ENCODE data around the gene ACOT11.

ACOT11 gene

DNA sequence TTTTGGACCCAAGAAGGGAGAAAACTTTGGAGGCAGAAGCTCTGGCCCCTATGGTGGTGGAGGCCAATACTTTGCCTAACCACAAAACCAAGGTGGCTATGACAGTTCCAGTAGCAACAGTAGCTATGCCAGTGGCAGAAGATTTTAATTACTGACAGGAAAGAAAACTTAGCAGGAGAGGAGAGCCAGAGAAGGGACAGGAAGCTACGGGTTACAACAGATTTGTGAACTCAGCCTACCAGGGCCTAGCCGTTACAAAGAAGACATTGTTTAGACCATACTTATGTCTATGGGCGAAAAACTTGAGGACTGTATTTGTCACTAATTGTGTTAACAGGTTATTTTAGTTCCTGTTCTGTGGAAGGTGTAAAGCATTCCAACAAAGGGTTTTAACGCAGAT lies 10.4 kb upstream of the ACOT11 start:
- no peak for DNase-seq (ENCODE audit: low spot score)

DNA sequence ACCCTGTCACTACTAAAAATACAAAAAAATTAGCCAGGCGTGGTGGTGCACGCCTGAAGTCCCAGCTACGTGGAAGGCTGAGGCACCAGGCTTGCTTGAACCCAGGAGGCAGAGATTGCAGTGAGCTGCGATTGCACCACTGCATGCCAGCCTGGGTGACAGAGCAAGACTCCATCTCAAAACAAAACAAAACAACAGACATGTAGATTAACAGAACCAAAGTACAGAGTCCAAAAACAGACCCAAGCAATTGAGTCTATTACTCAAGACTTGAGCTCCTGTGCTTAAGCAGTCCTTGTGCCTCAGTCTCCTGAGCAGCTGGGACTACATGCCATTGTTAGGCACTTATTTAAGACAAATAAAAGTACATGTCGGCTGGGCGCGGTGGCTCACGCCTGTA lies 9.5 kb upstream of the ACOT11 start:
- DNase-seq (ENCODE audit: low spot score) = no peak

DNA sequence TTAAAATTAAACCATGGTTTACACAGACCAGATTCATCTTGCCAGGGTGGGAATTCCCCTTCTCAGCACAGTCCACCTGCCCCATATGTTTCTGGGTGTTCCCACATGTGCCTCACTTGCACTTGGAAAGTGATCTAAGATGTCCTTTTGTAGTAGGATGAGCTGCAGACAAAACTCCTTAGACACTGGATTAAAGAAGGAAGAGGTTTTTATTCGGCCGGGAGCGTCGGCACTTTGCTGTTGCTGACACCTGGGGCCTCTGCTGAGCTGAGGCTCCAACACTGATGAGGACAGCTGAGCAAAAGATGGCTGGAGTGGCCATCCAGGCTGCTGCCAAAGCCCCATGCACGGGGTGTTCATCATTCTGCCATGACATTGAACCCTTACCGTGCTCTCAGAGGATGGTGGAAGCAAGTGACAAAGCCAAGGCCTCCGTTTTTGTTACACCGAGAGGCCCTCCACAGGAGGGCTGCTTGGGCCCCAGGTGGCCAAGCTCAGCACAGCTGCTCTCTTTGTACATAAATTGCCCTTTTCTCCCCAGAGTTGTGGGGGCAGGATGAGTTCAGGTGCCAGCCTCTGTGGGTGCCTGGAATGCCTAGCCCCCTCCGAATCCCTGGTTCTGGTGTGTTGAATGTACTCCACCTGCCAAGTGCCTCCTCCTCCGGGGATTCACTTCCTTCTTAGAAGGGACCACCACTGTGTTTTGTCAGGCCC lies 7.3 kb upstream of the ACOT11 start:
- DNase-seq (ENCODE audit: low spot score) = no peak

DNA sequence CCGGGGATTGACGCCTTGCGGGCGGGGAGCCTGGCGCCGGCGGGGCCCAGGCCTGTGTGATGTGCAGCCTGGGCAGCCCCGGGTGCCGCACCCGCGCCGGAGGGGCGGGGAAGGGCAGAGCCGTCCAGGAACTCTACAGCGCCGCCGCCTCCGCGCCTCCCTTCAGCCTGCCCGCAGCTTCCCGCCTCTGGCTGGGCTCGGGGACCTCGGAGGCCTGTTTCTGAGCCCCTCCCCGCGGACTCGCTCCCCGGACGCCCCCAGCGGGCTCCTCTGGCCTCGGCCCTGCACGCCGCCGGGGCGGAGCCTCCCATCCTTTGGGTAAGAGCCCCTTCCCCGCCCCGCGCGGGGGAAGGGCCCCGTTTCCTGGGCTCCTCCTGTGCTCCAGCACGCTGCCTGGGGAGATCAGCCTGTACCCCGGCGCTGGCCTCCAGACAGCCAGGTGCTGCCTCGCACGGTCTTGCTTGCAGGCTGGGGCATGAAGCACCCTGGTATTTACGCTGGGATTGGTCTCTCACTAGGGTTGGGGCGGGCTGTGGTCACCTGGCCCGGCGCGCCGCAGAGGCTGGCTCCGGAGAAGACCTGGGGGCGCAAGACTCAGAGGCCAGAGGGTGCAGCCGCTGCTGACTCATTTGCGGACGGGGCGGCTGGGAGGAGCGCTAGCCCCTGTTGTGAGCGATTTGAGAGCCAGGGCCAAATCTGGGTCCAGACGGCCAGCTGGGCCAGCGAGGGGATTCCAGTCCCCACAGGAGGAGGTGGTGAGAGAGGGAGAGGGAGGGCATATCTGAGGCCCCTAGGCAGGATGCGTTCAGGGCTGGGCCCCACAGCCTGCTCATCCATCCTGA lies 5.7 kb upstream of the ACOT11 start:
- DNase-seq (ENCODE audit: low spot score) = peak; percentile 43

- DNase-seq (ENCODE audit: low spot score) = no peak
These were observed 5.0 kb upstream of the ACOT11 start for GRCh38 chr1:54542962-54543539.

DNA sequence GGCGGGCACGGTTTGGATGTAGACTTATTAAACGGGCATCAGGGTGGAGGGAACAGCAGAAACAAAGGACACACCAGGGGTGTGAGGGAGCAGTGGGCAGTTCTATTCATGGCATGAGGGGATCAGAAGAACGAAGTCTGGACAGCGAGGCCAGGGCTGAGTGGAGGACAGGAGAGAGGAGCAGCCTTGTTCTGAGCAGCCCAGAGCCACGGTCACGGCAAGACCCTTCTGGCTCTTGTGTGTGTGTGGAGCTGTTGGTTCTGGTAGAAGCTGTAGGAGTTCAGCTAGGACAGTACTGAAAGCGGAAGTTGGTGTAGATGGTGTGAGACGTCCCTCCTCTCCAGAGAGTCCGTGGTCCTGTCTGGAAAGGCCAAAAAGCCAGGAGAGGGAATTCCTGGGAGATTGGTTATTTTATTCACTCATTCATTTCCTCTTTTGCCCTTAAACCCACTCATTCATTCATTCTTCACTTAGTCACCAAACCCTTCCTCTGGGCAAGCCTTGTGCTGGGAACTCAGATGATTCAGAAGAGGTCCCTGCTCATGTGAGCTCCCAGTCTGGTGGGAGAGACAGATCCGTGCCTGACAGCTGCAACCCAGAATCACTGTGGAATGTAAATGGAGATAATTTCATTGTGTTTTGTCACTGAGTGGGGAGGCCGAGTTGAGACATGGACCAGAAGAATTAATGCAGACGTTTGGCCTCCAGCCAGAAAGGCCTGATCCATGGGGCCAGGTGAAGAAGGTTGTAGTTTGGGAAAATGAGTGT lies 4.1 kb upstream of the ACOT11 start:
- DNase-seq (ENCODE audit: low spot score) = no peak

DNA sequence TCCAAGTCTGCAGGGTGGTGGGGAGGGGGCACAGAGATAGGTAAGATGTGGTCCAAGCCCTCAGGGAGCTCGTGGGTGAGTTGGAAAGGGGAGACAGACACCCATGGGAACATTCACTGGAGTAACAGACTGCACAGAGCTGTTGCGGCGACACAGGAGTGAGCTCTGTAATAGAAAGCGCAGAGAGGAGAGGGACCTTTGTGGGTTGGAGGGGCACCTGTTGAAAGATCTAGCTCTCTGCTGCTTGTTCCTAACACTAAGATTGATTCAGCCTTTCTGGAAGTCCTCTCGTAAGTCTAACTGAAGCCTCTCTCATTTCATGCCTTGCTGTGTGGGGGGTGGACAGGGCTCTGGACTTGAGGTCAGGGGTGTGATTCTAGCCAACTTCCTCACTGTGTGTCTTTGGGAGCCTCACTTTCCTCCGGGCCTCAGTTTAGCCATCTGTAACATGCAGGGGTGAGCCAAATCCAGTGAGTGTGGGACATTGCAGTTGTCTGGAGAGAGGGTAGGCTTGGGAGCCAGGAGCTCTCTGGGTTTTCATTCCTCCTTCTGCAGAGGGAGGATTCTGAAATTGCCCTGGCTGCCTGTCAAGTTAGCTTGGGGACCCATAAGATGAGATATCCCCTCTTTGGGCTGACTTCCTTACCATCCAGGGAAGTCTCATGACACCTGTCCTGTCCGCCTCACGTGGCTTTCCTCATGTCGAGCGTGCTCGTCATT lies 2.0 kb upstream of the ACOT11 start:
- no peak for DNase-seq (ENCODE audit: low spot score)

- DNase-seq (ENCODE audit: low spot score) = no peak
These were observed 1.2 kb upstream of the ACOT11 start for GRCh38 chr1:54546651-54547401.

DNA sequence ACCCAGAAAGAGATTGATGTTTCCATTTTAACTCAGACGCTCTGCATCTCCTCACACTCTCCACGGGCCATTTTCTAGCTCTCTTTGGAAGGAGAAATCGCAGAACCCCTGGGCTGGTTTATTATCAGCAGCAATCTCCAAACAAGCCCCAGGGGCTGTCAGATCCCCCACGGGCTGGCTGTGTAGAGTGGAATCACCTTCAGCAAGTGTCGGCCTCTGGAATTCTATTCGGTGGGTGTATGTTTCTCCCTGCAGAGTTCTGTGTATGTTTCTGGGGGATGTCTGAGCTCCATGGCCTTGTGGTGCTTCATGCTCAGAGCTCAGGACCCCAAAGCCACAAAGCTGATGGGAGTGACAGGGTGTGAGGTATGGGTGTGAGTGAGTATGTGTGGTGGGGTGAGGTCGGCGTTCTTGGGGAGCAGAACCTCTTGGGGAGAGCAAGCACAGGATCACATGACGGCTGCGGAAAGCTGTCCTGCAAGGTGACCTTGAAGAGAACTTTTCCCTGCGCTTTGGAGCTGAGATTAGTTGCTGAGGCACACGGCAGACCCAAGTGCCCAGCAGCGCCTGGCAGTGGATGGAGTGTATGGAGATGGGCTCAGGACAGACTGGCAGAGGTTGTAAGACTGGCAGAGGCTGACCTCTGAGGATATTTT lies 489 bp downstream of the ACOT11 start:
- DNase-seq (ENCODE audit: low spot score) = no peak

DNA sequence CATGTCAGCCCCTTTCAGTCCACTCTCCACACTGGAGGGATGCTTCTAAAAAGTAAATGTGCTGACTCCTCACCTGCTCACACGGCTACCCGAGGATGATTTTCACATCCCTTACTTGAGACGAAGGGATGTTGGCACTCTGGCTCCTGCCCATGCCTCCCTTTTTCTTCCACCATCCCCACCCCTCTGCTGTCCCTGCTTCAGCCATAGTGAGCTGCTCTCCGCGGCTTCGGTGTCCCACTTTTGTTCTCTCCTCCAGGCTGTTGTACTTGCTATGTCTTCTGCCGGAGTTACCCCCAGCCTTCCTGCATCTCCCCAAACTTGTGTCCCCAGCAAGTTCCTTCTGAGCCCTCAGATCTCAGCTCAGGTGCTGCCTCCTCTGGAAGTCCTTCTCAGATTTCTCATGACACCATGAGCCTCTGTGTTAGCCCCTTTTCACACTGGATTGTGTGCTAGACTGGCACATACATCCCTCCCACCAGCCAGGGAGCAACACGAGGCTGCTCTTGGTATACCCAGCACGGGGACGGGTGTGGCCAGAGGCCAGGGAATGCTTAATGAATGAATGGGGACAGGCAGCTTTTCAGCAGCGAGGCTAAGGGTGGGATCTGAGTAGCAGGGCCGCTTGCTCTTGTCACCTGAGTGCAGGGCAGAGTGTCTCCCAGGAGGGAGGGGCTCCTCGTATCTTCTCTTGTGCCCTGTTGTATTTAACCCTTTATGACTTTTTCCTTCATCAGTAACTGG lies 1.3 kb downstream of the ACOT11 start:
- DNase-seq (ENCODE audit: low spot score) = no peak

DNA sequence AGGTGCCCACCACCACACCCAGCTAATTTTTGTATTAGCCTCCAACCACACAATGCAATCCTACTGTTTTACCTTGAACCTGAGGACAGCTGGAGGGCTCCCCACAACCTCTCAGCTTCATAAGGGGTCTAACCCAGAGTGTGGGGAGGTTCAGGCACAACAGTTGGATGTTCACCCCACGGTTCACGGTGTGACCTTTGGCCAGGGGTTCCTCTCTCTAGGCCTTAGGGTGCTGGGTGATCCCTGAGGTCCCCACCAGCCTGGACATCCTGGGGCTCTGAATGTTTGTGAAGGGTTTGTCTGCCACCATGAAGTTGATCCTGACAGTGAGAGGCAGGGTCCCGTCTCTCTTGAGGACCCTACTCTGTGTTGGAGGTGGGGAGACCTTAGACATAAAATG lies 3.9 kb downstream of the ACOT11 start:
- DNase-seq (ENCODE audit: low spot score) = no peak

- no peak for DNase-seq (ENCODE audit: low spot score)
These were observed 5.7 kb downstream of the ACOT11 start for GRCh38 chr1:54553602-54554313.

DNA sequence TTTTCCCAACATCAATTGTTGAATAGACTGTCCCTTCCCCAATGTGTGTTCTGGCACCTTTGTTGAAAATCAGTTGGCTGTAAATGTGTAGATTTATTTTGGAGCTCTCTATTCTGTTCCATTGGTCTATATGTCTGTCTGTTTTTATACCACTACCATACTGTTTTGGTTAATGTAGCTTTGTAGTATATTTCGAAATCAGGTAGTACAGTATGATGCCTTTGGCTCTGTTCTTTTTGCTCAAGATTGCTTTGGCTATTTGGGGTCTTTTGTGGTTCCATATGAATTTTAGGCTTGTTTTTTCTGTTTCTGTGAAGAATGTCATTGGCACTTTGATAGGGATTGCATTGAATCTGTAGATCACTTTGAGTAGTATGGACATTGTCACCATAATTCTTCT lies 8.1 kb downstream of the ACOT11 start:
- DNase-seq (ENCODE audit: low spot score) = no peak

GRCh38 chr1:54557671-54558355 lies 9.8 kb downstream of the ACOT11 start:
- DNase-seq (ENCODE audit: low spot score) = no peak

- no peak for DNase-seq (ENCODE audit: low spot score)
These were observed 10.5 kb downstream of the ACOT11 start for GRCh38 chr1:54558434-54559030.

- DNase-seq (ENCODE audit: low spot score) = no peak
These were observed 11.1 kb downstream of the ACOT11 start for GRCh38 chr1:54559111-54559548.

GRCh38 chr1:54559771-54560231 lies 11.8 kb downstream of the ACOT11 start:
- DNase-seq (ENCODE audit: low spot score) = no peak

Measured in germinal center (tissue), 1 donor.